ENCODE results near the gene CETN1.

DNA sequence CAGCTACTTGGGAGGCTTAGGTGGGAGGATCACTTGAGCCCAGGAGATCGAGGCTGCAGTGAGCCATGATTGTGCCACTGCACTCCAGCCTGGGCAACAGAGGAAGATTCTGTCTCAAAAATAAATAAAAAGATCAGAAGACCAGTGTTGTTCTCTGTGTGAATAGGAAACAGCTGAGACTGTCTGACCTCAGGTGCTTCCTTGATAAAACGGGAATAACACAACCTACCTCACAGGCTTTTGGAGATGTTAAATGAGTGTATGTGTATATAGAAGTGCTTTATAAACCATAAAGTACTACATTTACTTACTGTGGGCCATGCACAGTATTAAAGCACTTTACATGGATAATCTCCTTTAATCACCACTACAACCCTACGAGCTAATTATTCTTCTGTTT, 9.9 kb upstream of the CETN1 start:
- TF ChIP-seq POLR2AphosphoS5 (IDR thresholded peaks at IDR 0.05; ENCODE audit: low read depth, low read length) = no peak
- TF ChIP-seq POLR2A (IDR thresholded peaks at IDR 0.05; ENCODE audit: low read depth, low read length) = no peak
- TF ChIP-seq TAF1 (IDR thresholded peaks at IDR 0.05; ENCODE audit: borderline replicate concordance, low read depth, low read length) = no peak
